Measurements from ENCODE around the gene FARS2. TPM values are rescaled to one million over a fixed set of nuclear protein-coding genes. Genes with fewer than 3 reads are reported as not detected.

FARS2 gene
- 24.7 and 28.2 TPM in 2 replicates for total RNA-seq (2014; rRNA removed; shearing (Covaris generic))

- DNase-seq (ENCODE audit: low read depth), result peak; percentile 91
Measured at GRCh38 chr6:5260661-5261544, at the start of gene FARS2, which contains the start of gene LYRM4. TSS of gene FARS2 (plus strand) at chr6:5261513. TSS of gene LYRM4 (minus strand) at chr6:5260950. CDS start at chr6:5260733, 217 bp downstream.

DNA sequence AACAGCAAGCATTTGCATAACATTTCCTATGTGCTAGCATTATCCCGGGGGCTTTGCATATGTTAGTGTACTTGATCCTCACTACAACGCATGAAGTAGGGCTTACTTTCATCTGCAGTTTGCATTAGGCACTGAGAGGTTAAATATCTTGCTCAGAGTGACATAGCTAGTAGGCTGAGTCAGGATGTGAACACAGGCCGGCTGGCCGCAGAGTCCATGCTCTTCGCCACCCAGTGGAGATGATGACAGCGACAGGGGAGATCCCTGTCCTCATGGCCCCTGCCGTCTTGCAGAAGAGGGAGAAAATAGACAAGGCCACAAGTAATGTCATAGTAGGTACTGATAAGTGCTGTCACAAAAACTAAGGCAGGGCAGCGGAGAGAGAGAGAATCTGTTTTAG is 47.5 kb upstream of the FARS2 start:
- no peak for DNase-seq (ENCODE audit: low read depth)

DNA sequence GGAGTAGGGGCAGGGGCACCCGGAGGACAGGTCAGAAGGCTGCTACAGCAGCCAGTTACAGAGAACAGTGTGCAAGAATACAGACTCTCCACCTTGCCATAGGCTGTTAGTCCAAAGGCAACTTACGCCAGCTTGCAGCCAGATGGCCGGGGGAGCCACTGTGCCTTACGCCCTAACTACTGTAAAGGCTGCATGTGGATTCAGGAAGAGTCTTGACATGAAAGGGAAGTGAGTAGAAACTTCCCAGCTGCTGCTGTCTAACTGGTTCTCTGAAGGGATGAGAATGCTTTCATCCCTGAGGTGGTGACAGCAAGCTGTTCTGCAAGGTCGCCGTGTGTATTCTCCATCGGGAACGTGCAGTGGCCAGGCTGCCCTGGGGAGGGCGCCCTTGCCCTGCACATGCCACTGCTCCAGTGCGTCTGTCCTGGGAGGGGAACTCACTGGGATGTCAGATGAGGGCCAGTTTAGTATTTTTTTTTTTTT is 46.7 kb upstream of the FARS2 start:
- peak; percentile 30 for DNase-seq (ENCODE audit: low read depth)

DNA sequence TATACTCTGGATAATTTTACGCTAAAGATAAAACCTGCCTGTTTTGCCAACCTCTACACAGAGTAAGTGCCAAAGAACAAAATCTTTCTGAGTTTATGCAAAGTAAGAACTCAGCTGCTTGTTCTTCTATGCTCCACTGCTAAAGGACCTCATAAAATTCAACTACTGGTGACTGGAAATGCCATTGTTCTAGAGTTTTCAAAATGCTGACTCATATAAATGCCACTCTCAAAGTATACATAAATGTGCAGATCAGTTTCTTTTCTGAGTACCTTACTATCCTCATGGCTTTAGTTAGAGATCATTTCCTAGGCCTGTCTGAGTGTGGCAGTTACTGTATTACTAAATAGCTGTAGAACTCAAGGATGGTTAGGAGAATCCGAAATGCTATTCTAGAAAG is 46.2 kb upstream of the FARS2 start:
- DNase-seq (ENCODE audit: low read depth), result peak; percentile 49

- no peak for DNase-seq (ENCODE audit: low read depth)
Measured at GRCh38 chr6:5215799-5216198, 45.5 kb upstream of the FARS2 start.

DNA sequence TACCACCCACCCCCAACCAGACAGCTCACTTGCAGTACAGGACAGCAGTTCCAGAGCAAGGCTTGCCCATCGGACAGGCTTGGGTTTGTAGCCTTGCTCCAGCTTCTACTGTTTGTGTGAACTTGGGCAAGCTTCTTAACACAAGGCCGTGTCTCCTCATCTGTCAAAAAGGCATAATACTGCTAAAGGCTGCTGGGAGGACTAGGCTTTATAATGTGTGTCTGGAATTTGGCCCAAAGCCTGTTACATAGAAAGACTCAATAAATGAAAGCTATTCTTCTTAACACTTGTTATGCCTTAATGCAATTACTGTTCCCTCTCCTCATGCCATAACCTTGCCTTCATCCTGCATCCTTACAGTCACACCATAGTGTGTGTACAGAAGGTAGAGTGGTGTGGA is 44.0 kb upstream of the FARS2 start:
- no peak for DNase-seq (ENCODE audit: low read depth)

DNA sequence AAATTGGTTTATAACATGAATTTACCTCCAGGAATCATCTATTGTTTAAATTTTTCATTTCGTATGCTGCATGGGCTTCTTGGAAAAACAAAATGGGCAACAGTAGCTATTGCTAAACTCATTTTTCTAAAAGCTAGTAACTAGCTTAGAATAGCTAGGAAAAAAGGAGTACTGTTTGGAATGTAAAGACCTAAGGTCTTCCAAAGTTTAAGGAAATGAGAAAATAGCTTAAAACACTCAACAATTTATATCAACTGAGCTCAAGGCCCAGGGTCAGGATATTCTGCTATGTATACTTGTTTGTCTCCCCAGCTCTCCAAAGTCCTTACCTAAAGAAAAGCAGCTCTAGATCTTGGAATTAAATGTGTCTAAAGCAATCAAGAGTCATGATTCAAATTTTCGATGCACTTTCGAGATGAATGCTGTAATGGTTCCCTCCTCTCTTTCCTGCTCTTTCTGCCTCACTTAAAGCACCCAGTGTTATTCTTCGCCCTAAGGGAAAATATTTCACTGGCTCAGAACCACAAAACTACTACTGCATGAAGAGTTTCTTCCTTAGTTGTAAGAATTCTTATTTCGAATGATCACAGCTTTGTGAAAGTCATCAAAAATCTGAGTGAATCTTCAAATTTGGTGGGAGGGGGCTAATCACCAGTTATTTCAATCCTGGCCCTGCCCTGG is 42.2 kb upstream of the FARS2 start:
- peak; percentile 51 for DNase-seq (ENCODE audit: low read depth)

DNA sequence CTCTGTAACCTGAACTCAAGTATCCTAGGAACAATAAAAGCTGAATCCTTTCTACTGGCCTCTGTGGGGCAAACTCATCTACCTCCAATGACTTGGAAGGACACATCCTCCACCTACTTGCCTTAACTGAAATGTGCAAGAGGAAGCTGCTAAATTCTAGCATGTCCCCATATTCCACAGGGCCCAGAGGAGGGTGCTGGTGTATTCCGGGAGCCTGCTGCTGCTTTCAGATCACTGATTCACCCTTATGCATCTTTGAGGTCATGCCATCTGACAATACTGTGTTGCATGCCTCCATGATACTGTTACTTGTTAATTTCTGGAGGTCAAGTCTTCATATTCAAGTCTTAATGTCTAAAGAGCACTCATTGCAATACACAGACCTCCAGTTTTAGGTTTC is 40.9 kb upstream of the FARS2 start:
- peak; percentile 10 for DNase-seq (ENCODE audit: low read depth)

- DNase-seq (ENCODE audit: low read depth), result no peak
Measured at GRCh38 chr6:5223309-5223708, 38.0 kb upstream of the FARS2 start.

DNA sequence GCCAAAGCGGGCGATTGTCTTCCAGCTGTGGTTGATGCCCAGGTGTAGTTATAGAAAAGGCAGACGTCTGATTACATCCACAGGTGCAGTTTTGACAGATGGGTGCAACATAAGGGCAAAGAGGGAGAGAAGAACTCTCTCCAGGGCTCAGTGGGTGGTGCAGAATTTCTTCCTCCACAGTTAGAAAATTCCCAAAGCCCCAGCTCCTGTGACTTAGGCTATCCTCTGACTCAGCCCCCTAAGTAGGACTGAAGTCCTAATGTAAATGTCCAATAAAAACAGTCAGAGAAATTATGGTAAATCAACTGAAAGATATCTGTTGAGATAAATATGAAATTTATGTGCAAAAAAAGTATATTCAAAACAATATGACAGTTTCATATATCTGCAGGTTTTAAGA is 32.0 kb upstream of the FARS2 start:
- no peak for DNase-seq (ENCODE audit: low read depth)

GRCh38 chr6:5230081-5230480 is 31.2 kb upstream of the FARS2 start:
- no peak for DNase-seq (ENCODE audit: low read depth)

DNA sequence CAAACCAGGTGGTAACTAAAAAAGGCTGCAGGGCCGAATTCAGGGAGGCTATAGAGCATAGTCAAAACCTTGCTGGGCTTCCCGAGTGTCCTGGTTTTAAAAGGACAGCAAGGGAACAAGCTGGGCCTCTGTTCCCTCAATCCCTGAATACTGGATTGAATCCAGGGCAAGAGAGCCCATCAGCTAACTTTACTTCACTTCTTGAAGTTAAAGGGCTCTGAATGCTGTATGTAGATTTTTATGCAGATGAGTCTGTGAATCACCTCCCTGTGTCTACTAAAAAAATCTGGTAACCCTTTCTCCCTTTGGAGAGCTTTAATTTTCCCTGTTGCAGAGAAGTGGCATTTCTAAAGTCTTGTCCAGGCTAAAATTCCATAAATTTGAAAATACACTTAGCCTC is 30.0 kb upstream of the FARS2 start:
- peak; percentile 43 for DNase-seq (ENCODE audit: low read depth)

DNA sequence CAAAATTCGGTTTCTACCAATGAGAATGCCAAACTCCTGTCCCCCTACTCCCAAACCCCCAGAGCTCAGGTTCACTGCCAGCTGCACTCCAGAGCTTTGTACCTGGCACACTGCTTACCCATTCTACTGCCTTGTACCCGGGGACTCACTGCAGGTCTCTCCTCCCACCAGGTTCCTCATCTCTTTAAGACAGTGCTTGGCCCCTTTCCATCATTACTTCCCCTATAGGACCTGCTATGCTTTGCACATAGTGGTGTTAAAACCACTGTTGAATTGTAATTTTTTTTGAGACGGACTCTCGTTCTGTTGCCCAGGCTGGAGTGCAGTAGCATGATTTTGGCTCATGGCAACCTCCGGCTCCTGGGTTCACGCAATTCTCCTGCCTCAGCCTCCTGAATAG is 26.4 kb upstream of the FARS2 start:
- no peak for DNase-seq (ENCODE audit: low read depth)

DNA sequence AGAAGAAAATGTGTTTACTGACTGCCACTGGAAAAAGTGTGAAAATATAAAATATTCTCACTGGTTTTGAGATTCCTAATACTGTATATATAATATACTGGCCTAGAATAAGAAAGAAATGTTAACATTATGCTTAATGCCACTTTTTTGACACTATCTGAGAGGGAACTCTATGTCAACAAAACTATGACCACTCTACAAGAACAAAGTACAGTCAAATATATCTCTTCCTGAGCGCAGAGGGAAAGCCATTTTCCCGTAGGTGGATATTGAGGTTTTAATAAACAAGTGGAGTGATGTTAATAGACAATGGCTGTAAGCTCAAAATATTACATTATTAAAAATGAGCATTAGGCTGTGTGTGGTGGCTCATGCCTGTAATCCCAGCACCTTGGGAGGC is 25.5 kb upstream of the FARS2 start:
- DNase-seq (ENCODE audit: low read depth), result no peak

DNA sequence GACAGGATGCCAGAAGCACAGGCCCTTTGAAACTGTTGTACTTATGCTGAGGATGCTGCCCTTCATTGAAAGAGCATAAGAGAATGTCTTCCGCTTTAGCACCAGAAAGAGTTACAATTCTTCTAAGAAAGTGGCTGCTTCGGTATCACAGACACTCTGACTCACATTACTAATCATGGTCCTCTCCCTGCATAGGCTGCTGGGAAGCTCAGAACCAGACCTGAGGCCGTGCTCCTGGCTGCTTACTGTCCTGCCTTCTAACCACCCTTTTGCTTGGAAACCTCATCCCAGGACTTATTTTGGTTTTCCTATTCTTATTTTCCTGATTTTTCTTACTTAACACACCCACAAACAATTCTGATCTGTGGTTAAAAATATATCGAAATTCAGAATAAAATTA is 23.5 kb upstream of the FARS2 start:
- no peak for DNase-seq (ENCODE audit: low read depth)

GRCh38 chr6:5238336-5238735 is 23.0 kb upstream of the FARS2 start:
- DNase-seq (ENCODE audit: low read depth), result no peak

DNA sequence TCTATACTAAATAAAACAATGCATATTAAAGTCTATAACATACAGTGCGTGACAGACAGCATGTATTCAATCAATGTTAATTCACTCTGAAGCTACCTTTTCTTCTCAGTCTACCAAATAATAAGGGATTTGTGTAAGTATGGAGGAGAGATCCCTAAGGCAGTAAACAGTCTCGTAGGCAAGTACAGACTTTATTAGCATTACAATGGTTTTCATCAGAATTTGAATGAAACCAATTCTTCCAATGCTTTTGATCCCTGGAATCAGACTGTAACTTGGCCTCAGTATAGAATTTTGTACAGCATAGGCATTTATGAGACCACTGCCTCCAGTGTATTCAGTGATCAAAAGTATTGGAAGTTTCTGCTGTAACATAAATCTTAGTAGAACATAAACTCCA is 20.1 kb upstream of the FARS2 start:
- no peak for DNase-seq (ENCODE audit: low read depth)

GRCh38 chr6:5243069-5243468 is 18.2 kb upstream of the FARS2 start:
- no peak for DNase-seq (ENCODE audit: low read depth)

GRCh38 chr6:5246141-5247097 is 14.9 kb upstream of the FARS2 start:
- peak; percentile 11 for DNase-seq (ENCODE audit: low read depth)

DNA sequence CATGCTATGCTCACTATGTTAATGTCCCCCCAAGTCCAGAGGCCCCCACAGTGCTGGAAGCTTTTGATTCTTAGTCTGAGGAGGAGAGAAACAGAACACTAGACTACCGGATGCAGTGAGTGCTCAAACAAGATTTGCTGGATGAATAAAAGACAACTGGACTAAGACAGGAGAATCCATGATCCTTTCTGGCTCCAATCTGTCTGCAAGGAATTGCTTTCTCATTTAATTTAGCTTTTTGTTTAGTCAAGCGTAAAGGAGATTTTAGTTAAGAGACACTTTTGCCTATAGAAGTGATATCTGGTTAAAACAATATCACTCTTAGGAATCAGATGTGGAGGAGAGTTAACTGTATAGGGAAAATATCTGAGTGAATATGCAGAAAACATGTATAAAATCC is 14.1 kb upstream of the FARS2 start:
- no peak for DNase-seq (ENCODE audit: low read depth)

GRCh38 chr6:5248302-5249098 is 12.8 kb upstream of the FARS2 start:
- DNase-seq (ENCODE audit: low read depth), result no peak
